ENCODE data around the gene CDT1. TPM values are rescaled to one million over a fixed set of nuclear protein-coding genes. Genes with fewer than 3 reads are reported as not detected.

The CDT1 gene
- total RNA-seq, 1 experiment from 2014 or later: 154 TPM

DNA sequence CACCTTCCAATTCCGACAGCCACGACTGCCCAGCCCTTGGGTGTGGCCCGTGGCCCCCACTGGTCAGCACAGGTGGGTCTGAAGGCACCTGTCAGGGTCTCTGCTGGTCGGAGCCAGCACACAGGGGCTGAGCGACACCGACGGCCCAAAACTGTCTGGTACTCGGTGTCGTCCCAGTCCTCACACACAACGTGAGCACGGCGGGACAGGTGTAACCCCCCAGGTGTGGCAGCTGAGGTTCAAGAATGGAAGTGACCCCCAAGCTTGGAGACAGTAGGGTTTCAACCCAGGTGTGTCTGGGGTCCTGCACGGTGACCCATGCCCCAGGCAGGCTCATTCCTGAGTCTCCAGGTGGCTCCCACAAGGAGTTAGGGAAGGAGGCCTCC is 52.1 kb downstream of the CDT1 start:
- Mint-ChIP-seq H3K27me3 (ENCODE audit: low read depth) (no peaks in the 10 kb centered on the region), H3K4me1 (peaks cover 20% of the 10 kb centered on the region), H3K36me3 (peaks cover 36% of the 10 kb centered on the region), H3K4me3 (peak overlapping the region; percentile 72), H3K9me3 (no peaks in the 10 kb centered on the region; the same call in 1 of the 2 replicates), H3K27ac (no peak overlapping the region)
- no peak for ATAC-seq
- TF ChIP-seq, protein P1, sequence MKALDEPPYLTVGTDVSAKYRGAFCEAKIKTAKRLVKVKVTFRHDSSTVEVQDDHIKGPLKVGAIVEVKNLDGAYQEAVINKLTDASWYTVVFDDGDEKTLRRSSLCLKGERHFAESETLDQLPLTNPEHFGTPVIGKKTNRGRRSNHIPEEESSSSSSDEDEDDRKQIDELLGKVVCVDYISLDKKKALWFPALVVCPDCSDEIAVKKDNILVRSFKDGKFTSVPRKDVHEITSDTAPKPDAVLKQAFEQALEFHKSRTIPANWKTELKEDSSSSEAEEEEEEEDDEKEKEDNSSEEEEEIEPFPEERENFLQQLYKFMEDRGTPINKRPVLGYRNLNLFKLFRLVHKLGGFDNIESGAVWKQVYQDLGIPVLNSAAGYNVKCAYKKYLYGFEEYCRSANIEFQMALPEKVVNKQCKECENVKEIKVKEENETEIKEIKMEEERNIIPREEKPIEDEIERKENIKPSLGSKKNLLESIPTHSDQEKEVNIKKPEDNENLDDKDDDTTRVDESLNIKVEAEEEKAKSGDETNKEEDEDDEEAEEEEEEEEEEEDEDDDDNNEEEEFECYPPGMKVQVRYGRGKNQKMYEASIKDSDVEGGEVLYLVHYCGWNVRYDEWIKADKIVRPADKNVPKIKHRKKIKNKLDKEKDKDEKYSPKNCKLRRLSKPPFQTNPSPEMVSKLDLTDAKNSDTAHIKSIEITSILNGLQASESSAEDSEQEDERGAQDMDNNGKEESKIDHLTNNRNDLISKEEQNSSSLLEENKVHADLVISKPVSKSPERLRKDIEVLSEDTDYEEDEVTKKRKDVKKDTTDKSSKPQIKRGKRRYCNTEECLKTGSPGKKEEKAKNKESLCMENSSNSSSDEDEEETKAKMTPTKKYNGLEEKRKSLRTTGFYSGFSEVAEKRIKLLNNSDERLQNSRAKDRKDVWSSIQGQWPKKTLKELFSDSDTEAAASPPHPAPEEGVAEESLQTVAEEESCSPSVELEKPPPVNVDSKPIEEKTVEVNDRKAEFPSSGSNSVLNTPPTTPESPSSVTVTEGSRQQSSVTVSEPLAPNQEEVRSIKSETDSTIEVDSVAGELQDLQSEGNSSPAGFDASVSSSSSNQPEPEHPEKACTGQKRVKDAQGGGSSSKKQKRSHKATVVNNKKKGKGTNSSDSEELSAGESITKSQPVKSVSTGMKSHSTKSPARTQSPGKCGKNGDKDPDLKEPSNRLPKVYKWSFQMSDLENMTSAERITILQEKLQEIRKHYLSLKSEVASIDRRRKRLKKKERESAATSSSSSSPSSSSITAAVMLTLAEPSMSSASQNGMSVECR (CRISPR knock-in tag; IDR thresholded peaks at IDR 0.05; ENCODE audit: borderline replicate concordance): no peak
- TF ChIP-seq SOX15 (CRISPR knock-in tag; IDR thresholded peaks at IDR 0.05) (no peak), IRF2 (CRISPR knock-in tag; IDR thresholded peaks at IDR 0.05; ENCODE audit: borderline replicate concordance, low read depth) (no peak), ZNF396 (CRISPR knock-in tag; IDR thresholded peaks at IDR 0.05; ENCODE audit: borderline replicate concordance) (no peak), JAZF1 (CRISPR knock-in tag; IDR thresholded peaks at IDR 0.05) (no peak)
- TF ChIP-seq, protein P2, sequence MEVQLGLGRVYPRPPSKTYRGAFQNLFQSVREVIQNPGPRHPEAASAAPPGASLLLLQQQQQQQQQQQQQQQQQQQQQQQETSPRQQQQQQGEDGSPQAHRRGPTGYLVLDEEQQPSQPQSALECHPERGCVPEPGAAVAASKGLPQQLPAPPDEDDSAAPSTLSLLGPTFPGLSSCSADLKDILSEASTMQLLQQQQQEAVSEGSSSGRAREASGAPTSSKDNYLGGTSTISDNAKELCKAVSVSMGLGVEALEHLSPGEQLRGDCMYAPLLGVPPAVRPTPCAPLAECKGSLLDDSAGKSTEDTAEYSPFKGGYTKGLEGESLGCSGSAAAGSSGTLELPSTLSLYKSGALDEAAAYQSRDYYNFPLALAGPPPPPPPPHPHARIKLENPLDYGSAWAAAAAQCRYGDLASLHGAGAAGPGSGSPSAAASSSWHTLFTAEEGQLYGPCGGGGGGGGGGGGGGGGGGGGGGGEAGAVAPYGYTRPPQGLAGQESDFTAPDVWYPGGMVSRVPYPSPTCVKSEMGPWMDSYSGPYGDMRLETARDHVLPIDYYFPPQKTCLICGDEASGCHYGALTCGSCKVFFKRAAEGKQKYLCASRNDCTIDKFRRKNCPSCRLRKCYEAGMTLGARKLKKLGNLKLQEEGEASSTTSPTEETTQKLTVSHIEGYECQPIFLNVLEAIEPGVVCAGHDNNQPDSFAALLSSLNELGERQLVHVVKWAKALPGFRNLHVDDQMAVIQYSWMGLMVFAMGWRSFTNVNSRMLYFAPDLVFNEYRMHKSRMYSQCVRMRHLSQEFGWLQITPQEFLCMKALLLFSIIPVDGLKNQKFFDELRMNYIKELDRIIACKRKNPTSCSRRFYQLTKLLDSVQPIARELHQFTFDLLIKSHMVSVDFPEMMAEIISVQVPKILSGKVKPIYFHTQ (CRISPR knock-in tag; IDR thresholded peaks at IDR 0.05): no peak
- TF ChIP-seq, protein P3, sequence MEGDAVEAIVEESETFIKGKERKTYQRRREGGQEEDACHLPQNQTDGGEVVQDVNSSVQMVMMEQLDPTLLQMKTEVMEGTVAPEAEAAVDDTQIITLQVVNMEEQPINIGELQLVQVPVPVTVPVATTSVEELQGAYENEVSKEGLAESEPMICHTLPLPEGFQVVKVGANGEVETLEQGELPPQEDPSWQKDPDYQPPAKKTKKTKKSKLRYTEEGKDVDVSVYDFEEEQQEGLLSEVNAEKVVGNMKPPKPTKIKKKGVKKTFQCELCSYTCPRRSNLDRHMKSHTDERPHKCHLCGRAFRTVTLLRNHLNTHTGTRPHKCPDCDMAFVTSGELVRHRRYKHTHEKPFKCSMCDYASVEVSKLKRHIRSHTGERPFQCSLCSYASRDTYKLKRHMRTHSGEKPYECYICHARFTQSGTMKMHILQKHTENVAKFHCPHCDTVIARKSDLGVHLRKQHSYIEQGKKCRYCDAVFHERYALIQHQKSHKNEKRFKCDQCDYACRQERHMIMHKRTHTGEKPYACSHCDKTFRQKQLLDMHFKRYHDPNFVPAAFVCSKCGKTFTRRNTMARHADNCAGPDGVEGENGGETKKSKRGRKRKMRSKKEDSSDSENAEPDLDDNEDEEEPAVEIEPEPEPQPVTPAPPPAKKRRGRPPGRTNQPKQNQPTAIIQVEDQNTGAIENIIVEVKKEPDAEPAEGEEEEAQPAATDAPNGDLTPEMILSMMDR (IDR thresholded peaks at IDR 0.05): no peak
- TF ChIP-seq, protein P4, sequence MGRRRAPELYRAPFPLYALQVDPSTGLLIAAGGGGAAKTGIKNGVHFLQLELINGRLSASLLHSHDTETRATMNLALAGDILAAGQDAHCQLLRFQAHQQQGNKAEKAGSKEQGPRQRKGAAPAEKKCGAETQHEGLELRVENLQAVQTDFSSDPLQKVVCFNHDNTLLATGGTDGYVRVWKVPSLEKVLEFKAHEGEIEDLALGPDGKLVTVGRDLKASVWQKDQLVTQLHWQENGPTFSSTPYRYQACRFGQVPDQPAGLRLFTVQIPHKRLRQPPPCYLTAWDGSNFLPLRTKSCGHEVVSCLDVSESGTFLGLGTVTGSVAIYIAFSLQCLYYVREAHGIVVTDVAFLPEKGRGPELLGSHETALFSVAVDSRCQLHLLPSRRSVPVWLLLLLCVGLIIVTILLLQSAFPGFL (CRISPR knock-in tag; IDR thresholded peaks at IDR 0.05; ENCODE audit: borderline replicate concordance): no peak
- DNase-seq (ENCODE audit: low spot score): no peak
- ChIA-PET POLR2A (no interaction called here), CTCF (interaction anchor here (1.1 to 1.8 kb wide), 3 partner anchors 21 to 118 kb away, joined by 4 to 8 read pairs (median 5); no protein-coding TSS in a partner anchor)

DNA sequence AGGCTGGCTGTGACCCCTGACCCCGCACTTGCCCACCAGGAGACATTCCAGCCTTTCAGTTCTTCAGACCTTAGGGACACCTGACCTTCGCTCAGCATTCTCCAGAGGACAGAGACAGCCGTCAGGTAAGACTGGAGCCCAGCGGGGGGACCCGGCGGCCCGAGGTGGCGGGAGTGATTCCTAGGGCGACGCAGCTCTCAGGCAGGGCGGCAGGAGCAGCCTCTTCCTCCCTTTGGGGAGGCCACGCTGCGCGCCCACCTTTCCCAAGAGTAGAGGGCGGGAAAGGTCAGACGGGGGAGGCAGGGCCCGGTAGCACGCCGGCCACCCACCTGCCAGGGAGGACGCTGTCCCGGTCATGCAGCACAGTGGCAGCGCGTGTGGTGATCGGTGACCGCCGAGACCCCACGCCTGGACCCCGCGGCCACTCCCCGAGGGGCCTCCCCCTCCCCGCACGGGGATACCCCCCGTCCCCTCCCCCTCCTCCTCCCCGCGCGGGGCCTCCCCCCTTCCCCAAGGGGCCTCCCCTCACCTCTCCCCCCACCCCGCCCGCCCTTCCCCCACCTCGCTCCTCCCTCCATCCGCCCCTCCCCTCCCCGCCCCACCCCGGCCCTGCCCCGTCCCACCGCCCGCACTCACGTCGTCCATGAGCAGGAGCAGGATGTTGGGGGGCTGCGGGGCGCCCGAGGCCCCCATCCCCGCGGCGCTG is 52.7 kb downstream of the CDT1 start:
- no peak for TF ChIP-seq ZNF416 (CRISPR knock-in tag; IDR thresholded peaks at IDR 0.05)
- no peak for TF ChIP-seq TCF7 (CRISPR knock-in tag; IDR thresholded peaks at IDR 0.05; ENCODE audit: low read depth)
- TF ChIP-seq TEAD1 (CRISPR knock-in tag; IDR thresholded peaks at IDR 0.05): peak; percentile 49; the same call in 1 of the 2 replicates
- TF ChIP-seq ZNF423 (CRISPR knock-in tag; IDR thresholded peaks at IDR 0.05): peak; percentile 59; the same call in 1 of the 2 replicates
- TF ChIP-seq USF2 (CRISPR knock-in tag; IDR thresholded peaks at IDR 0.05): no peak
- TF ChIP-seq, protein P5, sequence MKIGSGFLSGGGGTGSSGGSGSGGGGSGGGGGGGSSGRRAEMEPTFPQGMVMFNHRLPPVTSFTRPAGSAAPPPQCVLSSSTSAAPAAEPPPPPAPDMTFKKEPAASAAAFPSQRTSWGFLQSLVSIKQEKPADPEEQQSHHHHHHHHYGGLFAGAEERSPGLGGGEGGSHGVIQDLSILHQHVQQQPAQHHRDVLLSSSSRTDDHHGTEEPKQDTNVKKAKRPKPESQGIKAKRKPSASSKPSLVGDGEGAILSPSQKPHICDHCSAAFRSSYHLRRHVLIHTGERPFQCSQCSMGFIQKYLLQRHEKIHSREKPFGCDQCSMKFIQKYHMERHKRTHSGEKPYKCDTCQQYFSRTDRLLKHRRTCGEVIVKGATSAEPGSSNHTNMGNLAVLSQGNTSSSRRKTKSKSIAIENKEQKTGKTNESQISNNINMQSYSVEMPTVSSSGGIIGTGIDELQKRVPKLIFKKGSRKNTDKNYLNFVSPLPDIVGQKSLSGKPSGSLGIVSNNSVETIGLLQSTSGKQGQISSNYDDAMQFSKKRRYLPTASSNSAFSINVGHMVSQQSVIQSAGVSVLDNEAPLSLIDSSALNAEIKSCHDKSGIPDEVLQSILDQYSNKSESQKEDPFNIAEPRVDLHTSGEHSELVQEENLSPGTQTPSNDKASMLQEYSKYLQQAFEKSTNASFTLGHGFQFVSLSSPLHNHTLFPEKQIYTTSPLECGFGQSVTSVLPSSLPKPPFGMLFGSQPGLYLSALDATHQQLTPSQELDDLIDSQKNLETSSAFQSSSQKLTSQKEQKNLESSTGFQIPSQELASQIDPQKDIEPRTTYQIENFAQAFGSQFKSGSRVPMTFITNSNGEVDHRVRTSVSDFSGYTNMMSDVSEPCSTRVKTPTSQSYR (CRISPR knock-in tag; IDR thresholded peaks at IDR 0.05): no peak
- TF ChIP-seq ZNF138 (CRISPR knock-in tag; conservative IDR thresholded peaks at IDR 0.05): no peak
- TF ChIP-seq FOXP1 (CRISPR knock-in tag; IDR thresholded peaks at IDR 0.05; ENCODE audit: borderline replicate concordance): 0 out of 2 replicates have a peak, but pooled peaks have one; percentile 15
- Mint-ChIP-seq H3K27ac (no peak overlapping the region), H3K36me3 (peaks cover 38% of the 10 kb centered on the region), H3K4me1 (peaks cover 20% of the 10 kb centered on the region), H3K4me3 (peak overlapping the region; percentile 72), H3K27me3 (ENCODE audit: low read depth) (no peaks in the 10 kb centered on the region), H3K9me3 (no peaks in the 10 kb centered on the region; the same call in 1 of the 2 replicates)
- DNase-seq (ENCODE audit: low spot score): peak; percentile 55
- POLR2A ChIA-PET: no interaction called here
- CTCF ChIA-PET: interaction anchor here (0.6 to 2.9 kb wide), 13 partner anchors 12 to 315 kb away, joined by 3 to 22 read pairs (median 8); partner anchors contain the start of genes APRT and CDH15
- ATAC-seq: peak; percentile 13

All from WTC11 (cell line).